Activated naive CD4-positive, alpha-beta T cell treated with anti-CD3 and anti-CD28 coated beads, Interleukin-2, amount 50 U/mL, for 16 hours (primary cell): ENCODE results near the gene TMEM248.
"Not testable (repeated sequence)": the region's sequence is repeated elsewhere in the genome, so short reads cannot be mapped to it uniquely, and the experiment has no call there.

Source experiments
- DNase-seq: peaks from one replicate; pipeline ENCODE4 v3.0.0-alpha.2; 2020

The TMEM248 gene

GRCh38 chr7:66920769-66921395 lies at the start of gene TMEM248:
Gene TMEM248, plus strand, starts transcription at chr7:66921225. Its CDS starts 20,641 bp downstream, at chr7:66941866.
- peak; percentile 94 for DNase-seq

- DNase-seq = no peak
Measured at GRCh38 chr7:66873476-66873875, 47.5 kb upstream of the TMEM248 start.

- no peak for DNase-seq
Measured at GRCh38 chr7:66877577-66878300, 43.3 kb upstream of the TMEM248 start.

GRCh38 chr7:66878301-66878685 lies 42.7 kb upstream of the TMEM248 start:
- not testable (repeated sequence) for DNase-seq

- no peak for DNase-seq
Measured at GRCh38 chr7:66880053-66880452, 41.0 kb upstream of the TMEM248 start.

- DNase-seq = not testable (repeated sequence)
Measured at GRCh38 chr7:66880577-66880976, 40.4 kb upstream of the TMEM248 start.

GRCh38 chr7:66883716-66884115 lies 37.3 kb upstream of the TMEM248 start:
- DNase-seq = no peak

GRCh38 chr7:66884556-66884955 lies 36.5 kb upstream of the TMEM248 start:
- not testable (repeated sequence) for DNase-seq

GRCh38 chr7:66886152-66886551 lies 34.9 kb upstream of the TMEM248 start:
- DNase-seq = no peak

- not testable (repeated sequence) for DNase-seq
Measured at GRCh38 chr7:66888223-66888622, 32.8 kb upstream of the TMEM248 start.

GRCh38 chr7:66894463-66895080 lies 26.5 kb upstream of the TMEM248 start:
- DNase-seq = no peak

- no peak for DNase-seq
Measured at GRCh38 chr7:66896441-66896840, 24.6 kb upstream of the TMEM248 start.

- no peak for DNase-seq
Measured at GRCh38 chr7:66899552-66900280, 21.3 kb upstream of the TMEM248 start.

GRCh38 chr7:66901941-66902843 lies 18.8 kb upstream of the TMEM248 start:
- no peak for DNase-seq

GRCh38 chr7:66902844-66903180 lies 18.2 kb upstream of the TMEM248 start:
- DNase-seq = no peak

- DNase-seq = no peak
Measured at GRCh38 chr7:66903360-66904062, 17.5 kb upstream of the TMEM248 start.

GRCh38 chr7:66904063-66904593 lies 16.9 kb upstream of the TMEM248 start:
- DNase-seq = no peak

- no peak for DNase-seq
Measured at GRCh38 chr7:66905278-66905677, 15.7 kb upstream of the TMEM248 start.

GRCh38 chr7:66905689-66906088 lies 15.3 kb upstream of the TMEM248 start:
- no peak for DNase-seq

GRCh38 chr7:66907731-66908130 lies 13.3 kb upstream of the TMEM248 start:
- no peak for DNase-seq

- DNase-seq = not testable (repeated sequence)
Measured at GRCh38 chr7:66908598-66908997, 12.4 kb upstream of the TMEM248 start.

GRCh38 chr7:66910789-66911188 lies 10.2 kb upstream of the TMEM248 start:
- no peak for DNase-seq
